OCI-LY1 (cell line): ENCODE data around the gene XRCC1.
A peak's percentile ranks its signal among the peaks of the same experiment; 100 is the strongest.
"Not testable (repeated sequence)": the region's sequence is repeated elsewhere in the genome, so short reads cannot be mapped to it uniquely, and the experiment has no call there.

Source experiments
- H2AFZ ChIP-seq: fragments of 200-600 bp; sonication (generic), shearing (Covaris generic); 2 replicates; pipeline ENCODE4 v1.6.0; 2014; ENCODE audit warnings: antibody characterized with exemption, mild to moderate bottlenecking, low read length
- H3F3A ChIP-seq: fragments of 200-600 bp; sonication (generic), shearing (Covaris generic); 2 replicates; pipeline ENCODE4 v1.6.0; 2014; ENCODE audit warnings: mild to moderate bottlenecking, antibody characterized with exemption, low read length, moderate library complexity; ENCODE audit not compliant: insufficient read depth
- H3K27ac ChIP-seq: fragments of 200-600 bp; sonication (generic); 2 replicates; pipeline ENCODE4 v1.5.1; 2014; ENCODE audit warnings: low read length, mixed run types, mild to moderate bottlenecking, low read depth; ENCODE audit not compliant: poor library complexity, severe bottlenecking
- H3K27me3 ChIP-seq: fragments of 200-600 bp; sonication (generic); 2 replicates; pipeline ENCODE4 v1.6.0; 2014; ENCODE audit warnings: antibody characterized with exemption, mild to moderate bottlenecking, low read length, moderate library complexity; ENCODE audit not compliant: insufficient read depth
- H3K36me3 ChIP-seq: fragments of 200-600 bp; sonication (generic); 2 replicates; pipeline ENCODE4 v1.6.1; 2014; ENCODE audit warnings: mild to moderate bottlenecking, antibody characterized with exemption, low read length, moderate library complexity, mixed read lengths; ENCODE audit not compliant: insufficient read depth
- H3K4me1 ChIP-seq: fragments of 200-600 bp; sonication (generic); 2 replicates; pipeline ENCODE4 v1.5.1; 2014; ENCODE audit warnings: mild to moderate bottlenecking, low read length, moderate library complexity; ENCODE audit not compliant: insufficient read depth, severe bottlenecking
- H3K4me2 ChIP-seq: fragments of 200-600 bp; sonication (generic), shearing (Covaris generic); 2 replicates; pipeline ENCODE4 v1.6.1; 2014; ENCODE audit warnings: low read length
- H3K4me3 ChIP-seq: fragments of 200-600 bp; sonication (generic); 2 replicates; pipeline ENCODE4 v1.5.1; 2014; ENCODE audit warnings: low read length, low read depth, mild to moderate bottlenecking, mixed read lengths; ENCODE audit not compliant: poor library complexity, severe bottlenecking
- H3K79me2 ChIP-seq: fragments of 200-600 bp; shearing (Covaris generic); 2 replicates; pipeline ENCODE4 v1.6.1; 2016; ENCODE audit warnings: mixed run types, low read length, mixed read lengths; ENCODE audit not compliant: insufficient read depth
- H3K9ac ChIP-seq: fragments of 200-600 bp; sonication (generic), shearing (Covaris generic); 2 replicates; pipeline ENCODE4 v1.6.1; 2014; ENCODE audit warnings: mild to moderate bottlenecking, low read length, mixed read lengths
- H3K9me2 ChIP-seq: fragments of 200-600 bp; sonication (generic), shearing (Covaris generic); 2 replicates; pipeline ENCODE4 v1.6.1; 2014; ENCODE audit warnings: low read depth, mild to moderate bottlenecking, low read length, mixed read lengths
- H3K9me3 ChIP-seq: fragments of 200-600 bp; shearing (Covaris generic); 2 replicates; pipeline ENCODE4 v1.6.1; 2014; ENCODE audit warnings: low read length, mixed read lengths
- H4K20me1 ChIP-seq: fragments of 200-600 bp; sonication (generic), shearing (Covaris generic); 2 replicates; pipeline ENCODE4 v1.6.0; 2016; ENCODE audit warnings: mild to moderate bottlenecking, low read length; ENCODE audit not compliant: insufficient read depth
- CTCF ChIP-seq: fragments of 200-600 bp; sonication (generic), shearing (Covaris generic); IDR thresholded peaks from 2 replicates; pipeline ENCODE4 v1.5.1; 2017; ENCODE audit warnings: mild to moderate bottlenecking, antibody characterized with exemption, low read length, moderate library complexity, mixed read lengths
- EZH2 ChIP-seq: fragments of 200-600 bp; sonication (generic), shearing (Covaris generic); IDR thresholded peaks from 2 replicates; pipeline ENCODE4 v1.8.0; 2017; ENCODE audit warnings: borderline replicate concordance, mixed run types, mild to moderate bottlenecking, antibody characterized with exemption, low read length, moderate library complexity, mixed read lengths

XRCC1 gene

DNA sequence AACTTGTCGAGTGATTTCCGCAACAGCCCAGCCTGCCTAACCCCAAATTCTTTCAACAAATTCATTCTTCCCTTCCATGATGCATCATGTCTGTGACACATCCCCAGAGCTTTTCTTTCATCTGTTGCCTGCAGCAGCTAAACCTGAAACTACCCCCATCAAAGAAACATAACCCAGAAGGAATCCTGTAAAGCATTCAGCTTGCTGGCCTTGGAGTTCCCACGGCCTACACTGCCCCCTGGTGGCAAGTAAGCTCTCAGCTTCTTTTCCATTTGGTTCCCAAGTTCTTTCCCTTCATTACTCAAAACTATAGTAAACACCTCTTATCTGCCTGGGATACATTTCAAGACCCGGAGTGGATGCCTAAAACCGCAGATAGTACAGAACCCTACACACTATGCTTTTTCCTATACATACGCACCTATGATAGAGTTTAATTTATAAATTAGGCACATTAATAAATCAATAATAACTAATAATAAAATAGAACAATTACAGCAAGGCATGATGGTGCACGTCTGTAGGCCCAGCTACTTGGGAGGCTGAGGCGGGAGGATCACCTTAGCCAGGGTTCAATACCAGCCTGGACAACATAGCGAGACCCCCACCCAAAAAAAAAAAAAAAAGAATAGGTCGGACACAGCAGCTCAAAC is 55.8 kb downstream of the XRCC1 start:
- Histone ChIP-seq H3F3A (no peaks in the 10 kb centered on the region), H3K4me3 (no peak overlapping the region), H3K4me2 (no peak overlapping the region), H3K27me3 (no peaks in the 10 kb centered on the region), H4K20me1 (no peaks in the 10 kb centered on the region), H3K9me2 (no peaks in the 10 kb centered on the region), H2AFZ (no peak overlapping the region), H3K79me2 (no peaks in the 10 kb centered on the region), H3K27ac (peak overlapping the region; percentile 64), H3K9ac (no peak overlapping the region), H3K9me3 (no peaks in the 10 kb centered on the region), H3K4me1 (peaks cover 14% of the 10 kb centered on the region), H3K36me3 (no peaks in the 10 kb centered on the region)
- TF ChIP-seq EZH2 (no peak), CTCF (peak; percentile 92)

GRCh38 chr19:43518051-43518450 is 57.3 kb downstream of the XRCC1 start:
- Histone ChIP-seq H3K4me2 (no peak overlapping the region), H3F3A (no peaks in the 10 kb centered on the region), H3K27ac (no peak overlapping the region), H3K79me2 (no peaks in the 10 kb centered on the region), H3K9me3 (no peaks in the 10 kb centered on the region), H3K4me3 (no peak overlapping the region), H3K4me1 (peaks cover 14% of the 10 kb centered on the region), H3K9me2 (no peaks in the 10 kb centered on the region), H2AFZ (no peak overlapping the region), H3K27me3 (no peaks in the 10 kb centered on the region), H3K36me3 (no peaks in the 10 kb centered on the region), H3K9ac (no peak overlapping the region), H4K20me1 (no peaks in the 10 kb centered on the region)
- TF ChIP-seq EZH2, result no peak
- no peak for TF ChIP-seq CTCF

DNA sequence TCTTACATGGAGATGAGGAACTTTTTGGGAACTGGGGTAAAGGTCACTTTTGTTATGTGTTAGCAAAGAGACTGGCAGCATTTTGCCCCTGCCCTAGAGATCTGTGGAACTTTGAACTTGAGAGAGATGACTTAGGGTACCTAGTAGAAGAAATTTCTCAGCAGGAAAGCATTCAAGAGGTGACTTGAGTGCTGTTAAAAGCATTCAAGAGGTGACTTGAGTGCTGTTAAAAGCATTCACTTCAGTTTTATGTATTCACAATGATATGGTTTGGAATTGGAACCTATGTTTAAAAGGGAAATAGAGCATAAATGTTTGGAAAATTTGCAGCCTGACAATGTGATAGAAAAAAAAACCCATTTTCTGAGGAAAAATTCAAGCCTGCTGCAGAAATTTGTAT is 62.9 kb downstream of the XRCC1 start:
- H3K4me3 ChIP-seq, H3K79me2 ChIP-seq, H4K20me1 ChIP-seq, H3K4me1 ChIP-seq, H3K9me2 ChIP-seq, H3F3A ChIP-seq, H3K9me3 ChIP-seq, H2AFZ ChIP-seq, H3K4me2 ChIP-seq, H3K27me3 ChIP-seq, H3K36me3 ChIP-seq, H3K27ac ChIP-seq, H3K9ac ChIP-seq: not testable (repeated sequence)

DNA sequence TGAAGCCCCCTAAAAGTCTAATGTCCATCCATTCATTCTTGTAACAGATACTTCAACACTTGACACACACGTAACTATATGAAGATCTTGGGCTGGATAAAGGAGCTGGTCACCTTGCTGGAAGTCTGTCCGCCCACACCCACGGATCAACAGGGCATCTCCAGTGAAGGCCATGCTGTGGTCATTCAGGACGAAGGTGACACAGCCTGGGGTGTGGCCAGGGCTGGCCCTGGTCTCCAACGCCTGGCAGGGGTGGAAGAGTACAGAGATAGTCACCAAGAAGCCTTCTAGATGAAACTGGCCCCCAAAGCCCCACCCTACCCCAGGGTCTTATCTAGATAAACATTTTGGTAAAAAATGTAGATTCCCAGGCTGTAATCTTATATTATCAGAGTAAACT is 64.0 kb downstream of the XRCC1 start:
- no peaks in the 10 kb centered on the region for H3F3A ChIP-seq
- H3K9me2 ChIP-seq, result no peaks in the 10 kb centered on the region
- no peaks in the 10 kb centered on the region for H3K4me1 ChIP-seq
- no peak for TF ChIP-seq CTCF
- no peak for TF ChIP-seq EZH2
- H3K9ac ChIP-seq, result no peak overlapping the region
- no peak overlapping the region for H2AFZ ChIP-seq
- H3K27me3 ChIP-seq, result no peaks in the 10 kb centered on the region
- H3K4me2 ChIP-seq, result no peak overlapping the region
- no peaks in the 10 kb centered on the region for H4K20me1 ChIP-seq
- no peaks in the 10 kb centered on the region for H3K79me2 ChIP-seq
- no peaks in the 10 kb centered on the region for H3K9me3 ChIP-seq
- H3K4me3 ChIP-seq, result no peak overlapping the region
- H3K27ac ChIP-seq, result no peak overlapping the region
- H3K36me3 ChIP-seq, result no peaks in the 10 kb centered on the region
